ENCODE measurements around the gene LGI4.
"Not testable (repeated sequence)": the region's sequence is repeated elsewhere in the genome, so short reads cannot be mapped to it uniquely, and the experiment has no call there.

Gene LGI4

GRCh38 chr19:35160629-35161433 lies 26.0 kb upstream of the LGI4 start:
- DNase-seq (ENCODE audit: low spot score), result no peak

- no peak for DNase-seq (ENCODE audit: low spot score)
These were observed 24.7 kb upstream of the LGI4 start for GRCh38 chr19:35159606-35160005.

- DNase-seq (ENCODE audit: low spot score), result no peak
These were observed 22.6 kb upstream of the LGI4 start for GRCh38 chr19:35157431-35157830.

- DNase-seq (ENCODE audit: low spot score), result no peak
These were observed 21.8 kb upstream of the LGI4 start for GRCh38 chr19:35156673-35157014.

DNA sequence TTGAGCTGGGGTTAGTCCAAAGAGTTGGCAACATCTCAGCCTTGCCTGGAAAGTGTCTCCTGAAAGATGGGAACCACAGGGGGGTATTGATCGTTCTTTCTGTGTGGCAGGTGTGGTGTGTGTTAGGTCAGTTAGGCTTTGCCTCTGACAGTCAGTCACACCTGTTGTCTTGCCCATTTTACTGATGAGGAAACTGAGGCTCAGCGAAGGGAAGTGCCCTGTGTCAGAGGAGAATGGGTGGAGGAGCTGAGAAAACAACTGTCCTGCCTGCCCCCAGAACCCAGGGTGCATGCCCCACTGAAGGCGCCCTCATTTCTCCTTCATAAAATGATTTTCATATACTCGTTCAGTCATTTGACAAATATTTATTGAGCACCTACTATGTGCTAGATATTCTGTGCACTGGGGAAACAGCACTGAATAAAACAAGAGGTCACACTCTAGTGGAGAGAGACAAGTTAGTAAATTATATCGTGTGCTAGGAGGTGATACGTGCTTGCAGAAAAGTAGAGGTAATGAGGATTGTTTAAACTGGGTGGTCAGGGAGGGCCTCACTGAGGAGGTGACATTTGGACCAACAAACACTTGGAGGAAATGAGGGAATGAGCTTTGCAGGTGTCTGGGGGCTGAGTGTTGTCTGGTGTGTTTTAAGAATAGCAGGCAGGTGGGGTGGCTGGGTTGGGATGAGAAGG lies 21.3 kb upstream of the LGI4 start:
- DNase-seq (ENCODE audit: low spot score), result no peak

DNA sequence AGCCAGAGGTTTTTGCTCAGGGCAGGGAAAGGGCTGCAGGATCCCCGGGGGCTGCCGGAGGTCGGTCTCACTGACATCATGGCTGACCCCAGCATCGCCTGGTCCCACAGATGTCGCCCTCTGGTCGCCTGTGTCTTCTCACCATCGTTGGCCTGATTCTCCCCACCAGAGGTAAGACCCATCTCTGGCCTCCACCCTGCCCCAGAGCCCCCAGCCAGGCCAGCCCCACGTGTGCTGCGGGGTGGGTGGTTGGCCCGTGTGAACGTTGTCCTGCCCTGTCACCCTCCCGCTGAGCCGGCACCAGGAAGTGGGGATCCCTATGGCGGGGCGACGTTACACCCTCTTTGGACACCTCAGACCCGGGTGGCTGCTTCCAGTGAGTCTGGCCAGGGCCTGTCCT lies 20.6 kb upstream of the LGI4 start:
- no peak for DNase-seq (ENCODE audit: low spot score)

GRCh38 chr19:35154525-35155406 lies 19.9 kb upstream of the LGI4 start, which contains the start of gene FXYD5:
FXYD5 (plus strand) TSS chr19:35154735; CDS start chr19:35155551, 816 bp downstream.
- DNase-seq (ENCODE audit: low spot score), result peak; percentile 77

DNA sequence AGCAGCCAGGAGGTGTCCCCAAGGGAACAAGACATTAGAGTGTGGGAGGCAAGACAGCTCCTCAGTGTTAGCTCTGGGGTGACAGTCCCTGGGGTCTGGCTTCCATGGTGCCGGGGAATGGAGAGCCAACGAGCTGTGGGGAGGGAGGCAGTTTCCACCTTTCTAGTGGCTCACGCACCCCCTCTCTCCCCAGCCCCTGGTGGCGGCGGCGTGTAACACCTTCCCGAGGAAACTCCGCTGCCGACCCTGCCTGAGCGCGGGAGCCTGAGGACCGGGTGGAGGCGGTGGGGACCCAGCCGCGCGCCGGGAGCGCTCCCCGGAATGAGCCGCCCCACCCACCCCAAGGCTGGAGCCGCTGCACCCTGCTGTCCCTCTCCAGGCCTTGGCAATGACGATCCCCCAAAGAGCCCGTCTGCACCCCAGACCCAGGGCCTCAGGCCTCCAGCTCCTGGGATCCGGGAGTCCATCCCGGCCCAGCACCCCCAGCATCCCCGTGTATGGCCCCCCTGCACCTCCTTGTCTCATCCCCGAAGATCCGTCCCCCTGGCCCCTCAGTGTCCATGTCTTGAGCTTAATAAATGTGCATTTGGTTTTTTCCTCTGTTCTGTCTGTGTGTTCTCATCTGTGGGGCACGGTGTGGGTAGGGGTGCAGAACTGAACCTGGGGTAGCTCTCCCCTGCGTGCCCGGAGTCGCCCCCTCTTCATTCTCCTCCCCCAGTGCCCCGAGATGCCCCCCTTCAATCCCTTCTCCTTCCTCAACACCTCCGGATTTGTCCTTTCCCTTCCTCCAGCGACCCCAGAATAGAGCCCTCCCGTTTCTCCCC lies 19.1 kb upstream of the LGI4 start:
- DNase-seq (ENCODE audit: low spot score), result no peak

GRCh38 chr19:35153129-35153522 lies 18.3 kb upstream of the LGI4 start:
- DNase-seq (ENCODE audit: low spot score), result not testable (repeated sequence)

DNA sequence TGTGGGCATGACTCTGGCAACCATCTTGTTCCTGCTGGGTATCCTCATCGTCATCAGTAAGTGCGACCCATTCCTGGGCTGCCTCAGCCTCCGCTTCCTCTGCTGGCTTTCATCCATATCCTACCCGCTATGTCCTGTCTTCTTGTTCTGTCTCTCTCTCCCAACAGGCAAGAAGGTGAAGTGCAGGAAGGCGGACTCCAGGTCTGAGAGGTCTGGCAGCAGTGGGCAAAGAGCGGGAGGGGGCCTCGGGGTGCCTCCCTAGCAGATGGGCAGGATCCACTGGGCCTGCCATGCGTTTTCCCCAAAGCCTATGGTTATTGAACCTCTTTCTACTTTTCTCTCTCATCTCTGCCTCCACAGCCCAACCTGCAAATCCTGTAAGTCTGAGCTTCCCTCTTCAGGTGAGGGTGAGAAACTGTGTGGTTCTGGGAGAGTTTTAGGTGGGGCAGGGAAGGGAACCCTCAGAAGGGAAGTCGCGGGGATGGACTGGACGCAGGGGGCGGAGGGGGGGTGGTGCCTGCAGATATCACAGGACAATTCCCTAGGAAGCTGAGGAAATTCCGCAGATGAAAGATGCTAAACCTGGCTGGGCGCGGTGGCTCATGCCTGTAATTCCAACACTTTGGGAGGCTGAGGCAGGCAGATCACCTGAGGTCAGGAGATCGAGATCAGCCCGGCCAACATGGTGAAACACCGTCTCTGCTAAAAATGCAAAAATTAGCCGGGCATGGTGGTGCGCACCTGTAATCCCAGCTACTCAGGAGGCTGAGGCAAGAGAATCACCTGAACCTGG lies 16.6 kb upstream of the LGI4 start:
- DNase-seq (ENCODE audit: low spot score), result no peak

- DNase-seq (ENCODE audit: low spot score), result no peak
These were observed 15.6 kb upstream of the LGI4 start for GRCh38 chr19:35150445-35150844.

DNA sequence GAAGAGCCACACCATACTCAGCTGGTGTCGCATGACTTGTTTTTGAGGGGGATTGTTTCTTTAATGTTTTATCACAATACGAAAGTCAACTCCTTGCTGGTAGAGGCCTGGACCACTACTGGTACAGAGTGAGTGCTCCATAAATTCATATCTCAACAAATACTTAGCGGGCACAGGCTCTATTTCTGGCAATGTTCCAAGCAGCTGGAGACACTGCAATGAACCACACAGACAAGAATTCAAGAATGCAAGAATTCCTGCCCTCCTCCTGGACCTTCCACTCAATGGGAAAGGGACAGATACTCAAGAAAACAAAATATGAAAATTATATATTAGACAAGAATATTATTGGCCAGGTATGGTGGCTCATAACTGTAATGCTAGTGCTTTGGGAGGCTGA lies 14.6 kb upstream of the LGI4 start:
- DNase-seq (ENCODE audit: low spot score), result no peak

DNA sequence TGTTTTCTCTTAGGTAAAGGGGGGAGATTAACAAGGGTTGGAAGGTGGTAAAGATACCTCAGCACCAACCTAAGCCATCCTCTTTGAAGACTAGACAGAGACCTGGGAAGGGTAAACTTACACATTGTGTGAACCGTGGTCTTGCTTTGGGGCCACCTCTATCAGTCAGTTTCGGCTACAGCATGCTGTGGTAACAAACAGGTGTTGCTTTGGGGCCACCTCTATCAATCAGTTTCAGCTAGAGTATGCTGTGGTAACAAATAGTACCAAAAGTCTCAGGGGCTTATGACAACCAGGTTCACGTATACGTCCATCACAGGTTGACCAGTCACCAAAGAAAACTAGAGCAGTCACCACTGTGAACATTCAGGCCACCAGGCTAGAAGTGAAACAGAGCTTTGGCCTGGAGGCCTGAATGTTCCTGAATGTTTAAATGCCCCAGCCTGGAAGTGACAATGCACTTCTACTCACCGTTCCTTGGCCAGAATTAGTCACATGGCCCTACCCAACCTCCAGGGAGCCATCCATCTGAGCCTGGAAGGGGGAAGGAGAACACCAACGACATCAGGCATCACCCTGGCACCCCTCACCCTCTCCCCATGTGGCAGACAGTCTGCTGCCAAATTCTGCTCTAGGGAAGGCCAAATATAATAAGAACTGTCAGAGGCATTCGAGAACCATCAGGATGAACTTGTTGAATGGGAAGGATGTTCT lies 12.0 kb upstream of the LGI4 start:
- DNase-seq (ENCODE audit: low spot score), result no peak

DNA sequence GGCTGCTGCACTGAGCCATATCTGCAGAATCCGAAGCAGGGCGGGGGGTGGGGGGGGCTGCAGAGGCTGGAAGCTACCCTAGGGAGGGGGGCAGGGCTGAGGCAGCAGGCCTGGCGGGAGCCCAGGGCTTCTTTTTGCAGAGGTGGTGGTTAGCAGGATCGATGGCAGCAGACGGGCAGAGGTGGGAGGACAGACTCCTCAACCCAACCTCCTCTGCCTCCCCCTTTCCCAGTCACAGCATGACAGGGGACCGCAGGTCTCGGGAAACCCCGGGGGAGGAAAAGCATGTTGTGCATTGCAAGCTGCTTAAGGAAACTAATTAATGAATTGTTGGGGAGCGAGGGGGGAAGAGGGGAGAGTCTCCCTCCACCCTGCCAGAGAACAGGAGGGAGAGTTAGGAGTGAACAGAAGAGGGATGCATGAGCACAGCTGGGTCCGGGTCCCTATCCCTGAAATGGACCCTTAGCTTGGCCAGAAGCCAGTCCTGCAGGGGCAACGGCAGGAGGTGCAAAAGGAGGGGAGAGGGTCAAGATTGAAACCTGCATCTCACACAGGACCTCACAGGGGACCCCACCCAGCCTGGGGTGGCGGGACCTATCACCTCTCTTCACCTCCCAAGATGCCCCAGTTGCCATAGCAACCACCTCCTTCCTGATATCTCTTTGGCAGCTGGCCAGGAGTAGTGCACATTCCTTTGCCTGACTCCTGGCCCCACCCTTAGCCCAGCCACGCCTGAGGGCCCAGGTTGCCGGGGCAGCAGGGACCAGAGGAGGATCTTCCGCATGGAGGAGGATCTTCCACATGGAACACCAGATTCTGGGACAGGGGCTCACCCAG lies 10.0 kb upstream of the LGI4 start:
- no peak for DNase-seq (ENCODE audit: low spot score)

- no peak for DNase-seq (ENCODE audit: low spot score)
These were observed 9.4 kb upstream of the LGI4 start for GRCh38 chr19:35144259-35144599.

- DNase-seq (ENCODE audit: low spot score), result no peak
These were observed 9.0 kb upstream of the LGI4 start for GRCh38 chr19:35143818-35144217.

- DNase-seq (ENCODE audit: low spot score), result no peak
These were observed 8.4 kb upstream of the LGI4 start, which contains the start of gene FXYD7 for GRCh38 chr19:35143231-35143715. FXYD7 (plus strand) TSS chr19:35143255; CDS start chr19:35143334, 79 bp downstream.

- DNase-seq (ENCODE audit: low spot score), result peak; percentile 46
These were observed 7.9 kb upstream of the LGI4 start for GRCh38 chr19:35142606-35143230.
